ENCODE data around the gene SCO2. TPM values are rescaled to one million over a fixed set of nuclear protein-coding genes. Genes with fewer than 3 reads are reported as not detected.
A peak's percentile ranks its signal among the peaks of the same experiment; 100 is the strongest.

SCO2 gene
- total RNA-seq, 2 donors from 2014 or later: 4.5 to 11.3 TPM

DNA sequence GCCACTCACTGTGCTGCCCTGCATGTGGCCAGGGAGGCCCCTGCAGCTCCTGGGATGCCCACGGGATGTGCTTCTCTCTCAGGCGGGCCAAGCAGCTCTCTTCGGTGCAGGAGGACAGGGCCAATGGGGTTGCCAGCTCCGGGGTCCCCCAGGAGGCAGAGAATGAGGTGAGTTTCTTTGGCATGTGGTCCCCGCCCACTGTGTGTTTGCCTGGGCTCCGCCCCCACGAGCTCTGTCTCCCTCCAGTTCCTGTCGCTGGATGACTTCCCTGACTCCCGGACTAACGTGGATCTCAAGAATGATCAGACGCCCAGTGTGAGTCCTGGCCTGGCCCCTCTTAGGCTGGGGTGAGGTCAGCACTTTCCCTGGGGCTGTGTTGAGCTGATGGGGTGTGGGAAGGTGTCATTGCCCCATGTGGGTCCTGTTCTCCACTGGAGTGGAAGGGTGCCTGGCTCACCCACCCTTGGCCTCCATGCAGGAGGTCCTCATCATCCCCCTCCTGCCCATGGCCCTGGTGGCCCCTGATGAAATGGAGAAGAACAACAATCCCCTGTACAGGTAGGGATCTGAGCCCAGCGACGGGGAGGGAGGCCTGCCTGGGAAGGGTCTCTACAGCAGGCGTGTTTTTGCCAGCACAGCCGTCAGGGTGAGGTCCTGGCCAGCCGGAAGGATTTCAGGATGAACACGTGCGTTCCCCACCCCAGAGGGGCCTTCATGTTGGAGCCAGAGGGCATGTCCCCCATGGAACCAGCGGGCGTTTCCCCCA is 7.7 kb downstream of the SCO2 start:
- peaks cover 11% of the 10 kb centered on the region for H3K4me1 Mint-ChIP-seq
- no peak overlapping the region for H3K4me3 Mint-ChIP-seq
- no peak overlapping the region for H3K27ac Mint-ChIP-seq
- DNase-seq: no peak
- H3K9me3 ChIP-seq (ENCODE audit: control insufficient read depth, low read length, poor library complexity, severe bottlenecking): no peaks in the 10 kb centered on the region
- ATAC-seq: no peak
- H3K36me3 Mint-ChIP-seq (ENCODE audit: low read depth): peaks cover 2% of the 10 kb centered on the region
- H3K27me3 Mint-ChIP-seq: no peaks in the 10 kb centered on the region

GRCh38 chr22:50516891-50517290 is 8.5 kb downstream of the SCO2 start:
- peaks cover 2% of the 10 kb centered on the region for H3K36me3 Mint-ChIP-seq (ENCODE audit: low read depth)
- DNase-seq (no peak), ATAC-seq (no peak)
- no peak overlapping the region for H3K4me3 Mint-ChIP-seq
- no peak overlapping the region for H3K27ac Mint-ChIP-seq
- no peaks in the 10 kb centered on the region for H3K27me3 Mint-ChIP-seq
- H3K4me1 Mint-ChIP-seq: peaks cover 11% of the 10 kb centered on the region
- no peaks in the 10 kb centered on the region for H3K9me3 ChIP-seq (ENCODE audit: control insufficient read depth, low read length, poor library complexity, severe bottlenecking)

- Mint-ChIP-seq H3K27ac (no peak overlapping the region), H3K4me3 (no peak overlapping the region), H3K27me3 (no peaks in the 10 kb centered on the region), H3K4me1 (peaks cover 11% of the 10 kb centered on the region), H3K36me3 (ENCODE audit: low read depth) (peaks cover 2% of the 10 kb centered on the region)
- DNase-seq: no peak
- no peak for ATAC-seq
- no peaks in the 10 kb centered on the region for H3K9me3 ChIP-seq (ENCODE audit: control insufficient read depth, low read length, poor library complexity, severe bottlenecking)
Measured at GRCh38 chr22:50516068-50516467, 9.3 kb downstream of the SCO2 start.

- H3K4me3 Mint-ChIP-seq: no peak overlapping the region
- ATAC-seq (no peak), DNase-seq (no peak)
- peaks cover 2% of the 10 kb centered on the region for H3K36me3 Mint-ChIP-seq (ENCODE audit: low read depth)
- no peaks in the 10 kb centered on the region for H3K9me3 ChIP-seq (ENCODE audit: control insufficient read depth, low read length, poor library complexity, severe bottlenecking)
- H3K27ac Mint-ChIP-seq: no peak overlapping the region
- H3K4me1 Mint-ChIP-seq: peaks cover 20% of the 10 kb centered on the region
- H3K27me3 Mint-ChIP-seq: no peaks in the 10 kb centered on the region
Measured at GRCh38 chr22:50513175-50513574, 12.2 kb downstream of the SCO2 start.

GRCh38 chr22:50508897-50509296 is 16.5 kb downstream of the SCO2 start:
- Mint-ChIP-seq H3K27ac (peak overlapping the region; percentile 94), H3K36me3 (ENCODE audit: low read depth) (no peaks in the 10 kb centered on the region), H3K4me1 (peaks cover 15% of the 10 kb centered on the region), H3K27me3 (no peaks in the 10 kb centered on the region), H3K4me3 (peak overlapping the region; percentile 95)
- H3K9me3 ChIP-seq (ENCODE audit: control insufficient read depth, low read length, poor library complexity, severe bottlenecking): no peaks in the 10 kb centered on the region
- ATAC-seq: no peak
- DNase-seq: no peak

DNA sequence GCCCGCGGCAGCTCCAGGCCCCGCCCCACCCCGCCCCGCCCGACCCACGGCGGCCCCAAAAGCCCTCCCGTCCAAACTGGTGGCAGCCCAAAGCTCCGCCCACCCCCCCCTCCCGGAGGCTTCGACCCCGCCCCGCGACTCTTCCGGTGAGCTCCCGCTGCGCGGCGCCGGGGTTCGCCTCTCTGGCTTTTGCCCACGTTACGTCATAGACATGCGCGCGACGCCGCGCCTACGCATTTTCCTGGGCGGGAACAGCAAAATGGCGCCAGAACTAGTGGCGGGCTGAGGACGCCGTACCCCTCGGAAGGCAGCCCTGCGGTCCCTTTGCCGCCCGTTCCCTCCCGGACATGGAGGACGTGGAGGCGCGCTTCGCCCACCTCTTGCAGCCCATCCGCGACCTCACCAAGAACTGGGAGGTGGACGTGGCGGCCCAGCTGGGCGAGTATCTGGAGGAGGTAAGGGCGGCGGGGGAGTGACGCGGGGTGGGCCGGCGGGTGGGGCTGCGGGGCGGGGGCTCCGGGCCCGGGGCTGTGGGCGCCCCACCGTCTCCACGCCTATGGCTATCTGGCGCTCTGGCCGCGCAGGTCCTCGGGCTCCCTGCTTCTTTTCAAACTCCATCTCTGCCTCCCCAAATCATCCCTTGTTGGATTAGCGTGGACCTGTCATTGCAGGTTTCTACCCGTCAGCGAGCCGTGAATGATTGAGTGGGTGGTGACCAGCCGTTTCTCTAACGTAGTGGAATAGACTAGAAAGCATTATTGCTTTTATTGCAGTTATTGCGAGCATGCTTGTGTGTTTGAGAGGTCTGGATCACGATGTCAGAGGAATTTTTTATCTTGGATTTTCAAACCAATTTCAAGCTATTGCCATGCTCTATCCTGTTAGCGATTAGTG is 17.2 kb downstream of the SCO2 start, which contains the start of gene NCAPH2:
TSS of gene NCAPH2 (plus strand) at position 234 of the 894 bp plus-strand sequence. CDS start at position 348, 114 bp downstream.
- Mint-ChIP-seq H3K4me1 (peaks cover 14% of the 10 kb centered on the region), H3K27me3 (no peaks in the 10 kb centered on the region), H3K27ac (peak within 1 kb of the TSS; percentile 94), H3K36me3 (ENCODE audit: low read depth) (no peaks in the 10 kb centered on the region), H3K4me3 (peak within 1 kb of the TSS; percentile 96)
- DNase-seq (peak in 2 of 3 donors; percentile 96), ATAC-seq (peak; percentile 80)
- no peaks in the 10 kb centered on the region for H3K9me3 ChIP-seq (ENCODE audit: control insufficient read depth, low read length, poor library complexity, severe bottlenecking)

DNA sequence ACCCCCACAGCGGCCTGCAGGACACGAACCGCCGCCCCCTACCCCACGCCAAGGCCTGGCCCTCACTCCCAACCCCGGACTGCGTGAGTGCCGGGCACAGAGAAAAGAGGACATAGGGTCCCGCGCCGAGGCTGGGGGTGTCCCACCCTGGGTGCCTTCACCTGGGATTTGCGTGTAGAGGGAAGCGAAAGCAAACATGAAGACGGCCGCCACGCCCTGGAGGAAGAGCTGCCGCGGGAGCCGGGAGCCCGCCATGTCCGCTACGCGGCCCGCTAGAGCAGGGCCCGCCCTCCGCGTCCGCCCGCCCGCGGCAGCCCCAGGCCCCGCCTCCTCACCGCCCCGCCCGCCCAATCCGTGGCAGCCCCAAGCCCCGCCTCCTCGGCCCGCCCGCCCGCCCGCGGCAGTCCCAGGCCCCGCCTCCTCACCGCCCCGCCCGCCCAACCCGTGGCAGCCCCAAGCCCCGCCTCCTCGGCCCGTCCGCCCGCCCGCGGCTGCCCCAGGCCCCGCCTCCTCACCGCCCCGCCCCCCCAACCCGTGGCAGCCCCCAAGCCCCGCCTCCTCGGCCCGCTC is 17.9 kb downstream of the SCO2 start, which contains the start of gene LMF2:
TSS of gene LMF2 (minus strand) at position 282 of the 570 bp plus-strand sequence. CDS start at position 255, 27 bp downstream.
- peak; percentile 82 for ATAC-seq
- Mint-ChIP-seq H3K4me3 (peak within 1 kb of the TSS; percentile 96), H3K27me3 (no peaks in the 10 kb centered on the region)

DNA sequence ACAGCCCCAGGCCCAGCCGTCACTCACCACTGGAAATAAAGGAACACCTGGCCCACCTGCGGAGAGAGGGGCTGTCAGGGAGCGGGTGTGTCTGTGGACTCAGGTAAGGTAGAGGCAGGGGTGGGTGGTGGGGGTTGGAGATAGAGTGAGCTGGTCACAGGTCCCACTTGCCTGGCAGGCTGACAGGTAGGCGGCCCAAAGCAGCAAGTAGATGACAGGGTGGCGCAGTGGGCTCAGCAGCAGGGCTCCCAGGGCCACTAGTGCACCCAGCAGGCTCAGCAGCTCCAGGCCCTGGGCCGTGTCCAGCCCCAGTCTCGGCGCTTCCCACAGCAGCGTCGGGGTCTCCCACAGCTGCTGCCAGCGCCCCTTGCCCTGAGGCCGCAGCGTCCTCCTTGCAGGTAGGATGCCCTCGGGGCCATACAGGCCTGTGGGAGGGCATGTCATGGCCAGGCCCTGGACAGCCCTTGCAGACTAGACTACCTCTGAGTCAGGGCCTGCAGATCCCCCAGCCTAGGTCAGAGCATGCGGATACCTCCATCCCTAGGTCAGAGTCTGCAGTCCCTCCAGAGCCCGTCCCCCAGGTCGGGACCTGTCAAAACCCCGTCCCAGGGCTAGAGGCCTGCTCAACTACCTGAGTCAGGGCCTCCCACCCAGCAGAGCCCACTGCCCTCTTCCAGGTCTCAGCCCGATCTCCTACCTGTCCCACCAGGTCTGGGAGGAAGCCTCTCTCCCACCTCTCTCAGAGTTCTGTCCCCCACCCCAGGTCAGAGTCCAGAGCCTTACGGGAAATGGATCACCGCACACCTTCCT is 18.6 kb downstream of the SCO2 start:
- Mint-ChIP-seq H3K27me3 (no peaks in the 10 kb centered on the region), H3K36me3 (ENCODE audit: low read depth) (no peaks in the 10 kb centered on the region), H3K4me3 (peak overlapping the region; percentile 96), H3K4me1 (peaks cover 14% of the 10 kb centered on the region), H3K27ac (peak overlapping the region; percentile 94)
- no peak for DNase-seq
- no peaks in the 10 kb centered on the region for H3K9me3 ChIP-seq (ENCODE audit: control insufficient read depth, low read length, poor library complexity, severe bottlenecking)
- no peak for ATAC-seq

More for the DNA sequence above, 17.9 kb downstream of the SCO2 start, which contains the start of gene LMF2:
- DNase-seq: peak; percentile 84 to 96 (median 95)
- Mint-ChIP-seq H3K27ac (peak within 1 kb of the TSS; percentile 94), H3K4me1 (peaks cover 14% of the 10 kb centered on the region), H3K36me3 (ENCODE audit: low read depth) (no peaks in the 10 kb centered on the region)
- no peaks in the 10 kb centered on the region for H3K9me3 ChIP-seq (ENCODE audit: control insufficient read depth, low read length, poor library complexity, severe bottlenecking)

- ATAC-seq (no peak), DNase-seq (no peak)
- Mint-ChIP-seq H3K36me3 (ENCODE audit: low read depth) (no peaks in the 10 kb centered on the region), H3K27ac (no peak overlapping the region), H3K27me3 (no peaks in the 10 kb centered on the region), H3K4me3 (peak overlapping the region; percentile 63), H3K4me1 (peaks cover 14% of the 10 kb centered on the region)
- H3K9me3 ChIP-seq (ENCODE audit: control insufficient read depth, low read length, poor library complexity, severe bottlenecking): no peaks in the 10 kb centered on the region
Measured at GRCh38 chr22:50505776-50506610, 19.4 kb downstream of the SCO2 start.

GRCh38 chr22:50505276-50505775 is 20.1 kb downstream of the SCO2 start:
- DNase-seq (no peak), ATAC-seq (no peak)
- Mint-ChIP-seq H3K27ac (no peak overlapping the region), H3K4me1 (peaks cover 14% of the 10 kb centered on the region), H3K27me3 (no peaks in the 10 kb centered on the region), H3K4me3 (no peak overlapping the region), H3K36me3 (ENCODE audit: low read depth) (no peaks in the 10 kb centered on the region)
- H3K9me3 ChIP-seq (ENCODE audit: control insufficient read depth, low read length, poor library complexity, severe bottlenecking): no peaks in the 10 kb centered on the region

- Mint-ChIP-seq H3K27me3 (no peaks in the 10 kb centered on the region), H3K27ac (no peak overlapping the region), H3K4me1 (peaks cover 13% of the 10 kb centered on the region), H3K36me3 (ENCODE audit: low read depth) (no peaks in the 10 kb centered on the region), H3K4me3 (no peak overlapping the region)
- H3K9me3 ChIP-seq (ENCODE audit: control insufficient read depth, low read length, poor library complexity, severe bottlenecking): no peaks in the 10 kb centered on the region
- no peak for DNase-seq
- ATAC-seq: no peak
Measured at GRCh38 chr22:50504369-50505211, 20.8 kb downstream of the SCO2 start.
